Peyer's patch (tissue), 4 donors: Measurements from ENCODE around the gene UBE2E2. TPM values are rescaled to one million over a fixed set of nuclear protein-coding genes. Genes with fewer than 3 reads are reported as not detected.

Source experiments
- DNase-seq, 3 donors: peaks; one replicate each; pipeline ENCODE4 v3.0.0-alpha.2; 2017 to 2019
- H3K27ac ChIP-seq, 4 donors: fragments of 200-600 bp; sonication (generic); one replicate each; pipeline ENCODE4 v1.5.1; 2016 to 2019
- H3K27me3 ChIP-seq, 2 donors: fragments of 200-600 bp; sonication (generic); one replicate each; pipeline ENCODE4 v1.5.1; 2019
- H3K36me3 ChIP-seq, 3 donors: fragments of 200-600 bp; sonication (generic); one replicate each; pipeline ENCODE4 v1.5.1; 2016 to 2019
- H3K4me1 ChIP-seq, 4 donors: fragments of 200-600 bp; sonication (generic); one replicate each; pipeline ENCODE4 v1.5.1; 2016 to 2019
- H3K4me3 ChIP-seq, 4 donors: fragments of 200-600 bp; sonication (generic); 1 replicate in 3 of 4; 2 replicates in 1 of 4; pipeline ENCODE4 v1.5.1; 2016 to 2019; ENCODE audit warnings: mild to moderate bottlenecking in 1 of 4
- H3K9me3 ChIP-seq, 4 donors: fragments of 200-600 bp; sonication (generic); one replicate each; pipeline ENCODE4 v1.5.1; 2016 to 2019; ENCODE audit warnings: mild to moderate bottlenecking in 1 of 4
- CTCF ChIP-seq, 6 experiments: fragments of 450-650 bp in 4 of 6; fragments of 200-600 bp in 2 of 6; sonication (generic) in 1 of 6; IDR thresholded peaks; one replicate each; pipeline ENCODE4 v1.5.1; 2017 to 2019; ENCODE audit warnings: antibody characterized with exemption in 6 of 6, mild to moderate bottlenecking in 3 of 6, moderate library complexity in 1 of 6
- POLR2A ChIP-seq, 2 donors: fragments of 450-650 bp; IDR thresholded peaks; one replicate each; pipeline ENCODE4 v1.5.1; 2017; ENCODE audit warnings: antibody characterized with exemption in 2 of 2, mild to moderate bottlenecking in 2 of 2, moderate library complexity in 2 of 2
- total RNA-seq, 4 donors: library from RNA; depleted of rRNA; stranded (reverse); fragments of >200 nt; gene quantifications; one replicate each; pipeline ENCODE4 v1.1.0, GENCODE V29; 2016

UBE2E2 gene
- total RNA-seq, 4 donors from 2014 or later: 0.70 to 37.1 (median 20.8) TPM

- Histone ChIP-seq H3K36me3 (no peaks in the 10 kb centered on the region), H3K27ac (no peak overlapping the region), H3K9me3 (no peaks in the 10 kb centered on the region), H3K4me3 (no peak overlapping the region), H3K4me1 (no peaks in the 10 kb centered on the region), H3K27me3 (no peaks in the 10 kb centered on the region)
- no peak for TF ChIP-seq CTCF (IDR thresholded peaks at IDR 0.05)
- no peak for TF ChIP-seq POLR2A (IDR thresholded peaks at IDR 0.05)
- no peak for DNase-seq
Measured at GRCh38 chr3:23463791-23464190, 260.7 kb downstream of the UBE2E2 start.

DNA sequence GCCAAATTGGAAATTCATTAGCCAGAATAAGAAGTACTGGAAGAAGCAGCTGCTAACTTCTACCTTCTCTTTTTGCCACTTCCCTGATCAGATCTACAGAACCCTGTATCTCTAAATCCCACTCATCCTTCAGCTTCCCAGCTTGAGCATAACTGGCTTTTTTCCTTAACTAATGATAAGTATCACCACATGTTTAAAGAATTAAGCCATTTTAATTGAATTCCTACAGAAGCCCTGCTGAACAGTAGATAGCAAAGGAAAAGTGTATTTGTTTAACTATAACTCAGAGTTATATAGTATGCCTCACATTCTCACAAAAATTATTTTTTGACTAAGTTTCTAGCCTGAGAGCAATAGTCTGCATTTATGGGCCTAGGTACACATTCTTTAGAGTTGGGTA is 262.4 kb downstream of the UBE2E2 start:
- TF ChIP-seq CTCF (IDR thresholded peaks at IDR 0.05) (no peak), POLR2A (IDR thresholded peaks at IDR 0.05) (no peak)
- no peak for DNase-seq
- Histone ChIP-seq H3K9me3 (no peaks in the 10 kb centered on the region), H3K4me3 (no peak overlapping the region), H3K4me1 (no peaks in the 10 kb centered on the region), H3K36me3 (no peaks in the 10 kb centered on the region), H3K27me3 (no peaks in the 10 kb centered on the region), H3K27ac (no peak overlapping the region)

GRCh38 chr3:23468203-23468602 is 265.1 kb downstream of the UBE2E2 start:
- no peak for DNase-seq
- Histone ChIP-seq H3K9me3 (no peaks in the 10 kb centered on the region), H3K4me1 (no peaks in the 10 kb centered on the region), H3K27ac (no peak overlapping the region), H3K27me3 (no peaks in the 10 kb centered on the region), H3K4me3 (no peak overlapping the region), H3K36me3 (no peaks in the 10 kb centered on the region)
- TF ChIP-seq CTCF (IDR thresholded peaks at IDR 0.05) (no peak), POLR2A (IDR thresholded peaks at IDR 0.05) (no peak)

GRCh38 chr3:23474580-23475357 is 271.6 kb downstream of the UBE2E2 start:
- DNase-seq: no peak
- peaks cover 0 to 4% (median 0%) of the 10 kb centered on the region in 4 donors for H3K9me3 ChIP-seq
- TF ChIP-seq CTCF (IDR thresholded peaks at IDR 0.05) (no peak), POLR2A (IDR thresholded peaks at IDR 0.05) (no peak)
- no peaks in the 10 kb centered on the region for H3K27me3 ChIP-seq
- H3K4me1 ChIP-seq: no peaks in the 10 kb centered on the region
- no peak overlapping the region for H3K4me3 ChIP-seq
- H3K27ac ChIP-seq: no peak overlapping the region
- H3K36me3 ChIP-seq: no peaks in the 10 kb centered on the region

- H3K27me3 ChIP-seq: no peaks in the 10 kb centered on the region
- TF ChIP-seq CTCF (IDR thresholded peaks at IDR 0.05): no peak
- TF ChIP-seq POLR2A (IDR thresholded peaks at IDR 0.05): no peak
Measured at GRCh38 chr3:23475446-23475845, 272.3 kb downstream of the UBE2E2 start.

More at GRCh38 chr3:23475446-23475845, 272.3 kb downstream of the UBE2E2 start:
- Histone ChIP-seq H3K36me3 (no peaks in the 10 kb centered on the region), H3K27ac (no peak overlapping the region), H3K4me3 (no peak overlapping the region), H3K4me1 (no peaks in the 10 kb centered on the region), H3K9me3 (peaks cover 0 to 10% (median 2%) of the 10 kb centered on the region in 4 donors)
- no peak for DNase-seq
